ENCODE measurements around the gene NDUFC1.

The NDUFC1 gene

DNA sequence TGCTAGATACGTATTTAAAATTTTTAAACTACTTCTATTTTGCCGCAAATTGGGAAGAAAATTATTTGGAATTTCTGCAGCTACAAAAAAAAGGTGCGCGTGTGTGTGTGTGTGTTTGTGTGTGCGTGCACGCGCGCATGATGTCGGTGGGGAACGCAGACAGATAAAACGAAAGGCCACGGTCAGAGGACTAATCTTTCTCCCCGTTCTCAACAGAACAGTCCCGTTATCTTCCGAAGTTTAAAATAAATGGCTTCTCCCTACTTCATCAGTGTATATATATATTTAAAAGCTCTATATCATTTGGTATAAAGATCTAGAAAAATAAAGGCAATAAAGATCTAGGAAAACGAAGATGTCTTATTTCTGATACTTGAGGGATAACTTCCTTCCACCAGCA, 23.8 kb downstream of the NDUFC1 start:
- H3K4me3 ChIP-seq (ENCODE audit: low read depth, low read length) = no peak overlapping the region
- TF ChIP-seq, protein P1, sequence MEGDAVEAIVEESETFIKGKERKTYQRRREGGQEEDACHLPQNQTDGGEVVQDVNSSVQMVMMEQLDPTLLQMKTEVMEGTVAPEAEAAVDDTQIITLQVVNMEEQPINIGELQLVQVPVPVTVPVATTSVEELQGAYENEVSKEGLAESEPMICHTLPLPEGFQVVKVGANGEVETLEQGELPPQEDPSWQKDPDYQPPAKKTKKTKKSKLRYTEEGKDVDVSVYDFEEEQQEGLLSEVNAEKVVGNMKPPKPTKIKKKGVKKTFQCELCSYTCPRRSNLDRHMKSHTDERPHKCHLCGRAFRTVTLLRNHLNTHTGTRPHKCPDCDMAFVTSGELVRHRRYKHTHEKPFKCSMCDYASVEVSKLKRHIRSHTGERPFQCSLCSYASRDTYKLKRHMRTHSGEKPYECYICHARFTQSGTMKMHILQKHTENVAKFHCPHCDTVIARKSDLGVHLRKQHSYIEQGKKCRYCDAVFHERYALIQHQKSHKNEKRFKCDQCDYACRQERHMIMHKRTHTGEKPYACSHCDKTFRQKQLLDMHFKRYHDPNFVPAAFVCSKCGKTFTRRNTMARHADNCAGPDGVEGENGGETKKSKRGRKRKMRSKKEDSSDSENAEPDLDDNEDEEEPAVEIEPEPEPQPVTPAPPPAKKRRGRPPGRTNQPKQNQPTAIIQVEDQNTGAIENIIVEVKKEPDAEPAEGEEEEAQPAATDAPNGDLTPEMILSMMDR (IDR thresholded peaks at IDR 0.05; ENCODE audit: borderline replicate concordance, insufficient read depth, low read depth, low read length) = no peak

DNA sequence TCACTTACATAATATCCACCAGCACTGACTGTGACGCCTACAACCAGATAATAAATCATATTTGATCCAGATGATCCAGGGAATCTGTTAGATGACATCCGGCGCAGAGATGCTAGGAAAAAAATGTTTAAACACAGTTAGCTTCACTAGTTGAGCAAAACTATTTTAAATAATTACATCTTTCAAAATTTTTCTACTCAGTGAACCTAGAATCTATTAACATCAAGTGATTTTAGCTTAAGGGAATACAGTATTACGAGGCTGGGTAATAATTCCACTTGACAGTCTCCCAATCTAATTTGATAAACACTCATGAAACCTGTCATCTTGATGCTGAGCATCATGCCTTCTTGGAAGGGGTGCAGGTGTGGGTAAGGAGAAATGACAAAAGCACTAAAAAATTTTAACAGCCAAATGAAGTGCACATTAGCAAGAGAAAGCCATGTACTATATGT, 27.0 kb downstream of the NDUFC1 start:
- H3K4me3 ChIP-seq (ENCODE audit: low read depth, low read length) = no peak overlapping the region
- TF ChIP-seq, protein P1 (IDR thresholded peaks at IDR 0.05; ENCODE audit: borderline replicate concordance, insufficient read depth, low read depth, low read length) = no peak

DNA sequence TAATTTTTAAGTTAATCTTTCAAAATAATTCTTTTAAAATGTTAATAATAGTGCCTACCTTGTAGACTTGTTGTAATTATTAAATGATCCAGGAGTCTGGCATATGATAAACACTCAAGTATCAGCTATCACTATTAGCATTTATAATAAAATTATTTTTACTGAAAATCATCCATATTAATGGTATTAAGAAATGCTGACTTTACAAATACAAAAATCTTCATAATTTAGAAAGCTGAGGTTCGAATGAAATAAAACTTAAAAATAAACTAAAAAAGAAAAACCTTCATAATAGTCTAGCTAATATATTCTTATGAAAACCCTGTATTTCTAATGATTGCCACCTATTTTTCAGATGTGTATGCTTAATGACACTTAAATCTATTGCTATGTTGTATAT, 27.5 kb downstream of the NDUFC1 start:
- H3K4me3 ChIP-seq (ENCODE audit: low read depth, low read length) = no peak overlapping the region
- TF ChIP-seq, protein P1 (IDR thresholded peaks at IDR 0.05; ENCODE audit: borderline replicate concordance, insufficient read depth, low read depth, low read length) = no peak

DNA sequence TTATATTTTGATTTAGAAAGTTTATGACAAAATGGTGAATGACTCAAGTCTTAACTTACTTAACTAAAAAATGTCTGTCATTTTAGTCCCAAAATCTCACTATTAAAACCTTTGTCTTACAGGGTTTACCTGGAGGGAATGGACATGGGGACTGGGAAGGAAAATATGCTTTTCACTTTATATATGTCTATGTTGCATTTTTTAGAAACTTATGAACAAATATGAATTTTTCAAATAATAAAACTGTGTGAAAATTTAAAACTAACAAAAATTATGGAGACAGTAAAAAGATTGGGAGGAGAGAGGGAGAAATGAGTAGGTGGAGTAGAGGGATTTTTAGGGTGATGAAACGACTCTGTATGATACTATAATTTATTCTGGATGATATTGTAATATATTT, 28.4 kb downstream of the NDUFC1 start:
- H3K4me3 ChIP-seq (ENCODE audit: low read depth, low read length) = no peak overlapping the region
- TF ChIP-seq, protein P1 (IDR thresholded peaks at IDR 0.05; ENCODE audit: borderline replicate concordance, insufficient read depth, low read depth, low read length) = no peak

DNA sequence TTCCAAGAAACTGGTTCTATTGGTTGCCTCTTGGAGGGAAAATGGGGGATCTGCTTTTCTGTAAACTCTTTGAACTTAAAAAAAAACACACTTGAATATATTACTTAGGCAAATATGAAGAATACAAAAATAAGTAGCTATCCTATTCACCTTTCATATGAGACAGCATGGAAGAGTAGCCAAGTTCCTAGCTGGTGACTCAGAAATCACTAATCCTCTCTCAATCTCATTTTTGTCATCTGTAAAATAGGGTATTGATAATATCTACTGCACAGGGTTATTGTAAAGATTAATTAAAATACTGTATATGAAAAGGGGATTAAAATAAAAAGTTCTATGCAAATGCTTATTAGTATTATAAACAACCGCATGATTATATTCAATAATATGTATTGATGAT, 35.0 kb downstream of the NDUFC1 start:
- TF ChIP-seq, protein P1 (IDR thresholded peaks at IDR 0.05; ENCODE audit: borderline replicate concordance, insufficient read depth, low read depth, low read length) = no peak

DNA sequence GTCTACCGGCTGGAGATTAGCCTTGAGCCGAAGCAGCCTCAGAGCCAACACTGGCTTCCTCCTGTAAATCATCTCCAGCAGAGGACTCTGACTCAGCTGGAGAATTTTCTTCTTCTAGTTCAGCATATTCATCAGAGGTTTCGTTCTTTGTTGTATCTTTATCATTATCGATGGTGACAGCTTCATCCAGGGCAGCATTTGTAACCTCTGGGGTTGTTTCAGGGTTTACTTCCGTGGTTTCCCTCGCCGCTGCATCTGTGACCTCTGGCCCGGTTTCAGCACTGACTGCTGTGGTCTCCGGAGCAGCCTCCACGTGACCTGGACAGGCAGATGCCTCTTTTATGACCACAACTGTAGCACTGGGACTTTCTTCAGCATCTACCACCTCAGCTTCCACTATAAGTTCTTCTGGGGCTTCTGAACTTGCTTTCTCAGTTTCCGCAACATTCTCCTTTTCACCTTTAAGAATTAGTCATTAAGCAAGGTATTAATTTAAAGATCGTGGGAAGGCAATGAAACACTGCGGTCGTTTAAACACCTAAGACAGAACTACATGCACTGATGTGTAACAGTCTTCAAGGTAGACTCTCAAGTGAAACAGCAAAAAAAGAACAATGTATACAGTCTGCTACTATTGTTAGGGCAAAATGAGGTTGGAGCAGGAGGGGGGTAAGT, 35.6 kb downstream of the NDUFC1 start:
- no peak overlapping the region for H3K4me3 ChIP-seq (ENCODE audit: low read depth, low read length)

More for the DNA sequence above, 35.0 kb downstream of the NDUFC1 start:
- H3K4me3 ChIP-seq (ENCODE audit: low read depth, low read length) = no peak overlapping the region

DNA sequence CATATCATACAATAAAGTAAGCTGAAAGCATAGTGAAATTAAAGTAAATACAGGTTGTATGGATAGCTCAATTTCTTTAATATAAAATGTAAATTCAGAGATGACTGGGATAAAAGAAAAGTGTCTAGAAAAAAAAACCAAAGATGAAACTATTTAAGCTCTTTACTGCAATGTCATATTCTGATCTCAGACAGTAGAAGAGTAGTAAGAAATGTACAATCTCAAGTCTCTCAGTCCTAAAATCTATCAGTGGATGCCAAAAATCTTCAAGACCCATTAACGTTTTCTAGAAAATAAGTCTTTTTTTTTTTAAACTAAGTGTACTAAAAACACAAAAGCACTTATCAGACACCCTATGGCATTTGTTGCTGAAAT, 36.1 kb downstream of the NDUFC1 start:
- no peak overlapping the region for H3K4me3 ChIP-seq (ENCODE audit: low read depth, low read length)
- TF ChIP-seq, protein P1 (IDR thresholded peaks at IDR 0.05; ENCODE audit: borderline replicate concordance, insufficient read depth, low read depth, low read length) = no peak

More for the DNA sequence above, 35.6 kb downstream of the NDUFC1 start:
- TF ChIP-seq, protein P1 (IDR thresholded peaks at IDR 0.05; ENCODE audit: borderline replicate concordance, insufficient read depth, low read depth, low read length) = no peak

Measured in GM12875 (cell line).